HepG2 (cell line): ENCODE measurements around the gene DYDC2. TPM values are rescaled to one million over a fixed set of nuclear protein-coding genes. Genes with fewer than 3 reads are reported as not detected.
A peak's percentile ranks its signal among the peaks of the same experiment; 100 is the strongest.

Source experiments
- CCAR2 ChIP-seq: fragments of 200-400 bp; formaldehyde crosslinking; optimal IDR thresholded peaks from 2 replicates; pipeline ENCODE3; 2018; ENCODE audit warnings: low read depth, mild to moderate bottlenecking, low read length, moderate library complexity
- ERF ChIP-seq: IDR thresholded peaks from 2 replicates; pipeline ENCODE4 v1.6.1; 2018; ENCODE audit warnings: missing biosample characterization, missing genetic modification reagents
- HMG20A ChIP-seq: IDR thresholded peaks from 2 replicates; pipeline ENCODE4 v1.6.1; 2016; ENCODE audit warnings: borderline replicate concordance
- KDM3A ChIP-seq: IDR thresholded peaks from 2 replicates; pipeline ENCODE4 v1.6.1; 2018; ENCODE audit warnings: low read depth, missing compliant biosample characterization
- SP2 ChIP-seq: sonication (generic); formaldehyde crosslinking; IDR thresholded peaks from 2 replicates; pipeline ENCODE4 v1.5.1; 2020; ENCODE audit warnings: mild to moderate bottlenecking, missing genetic modification reagents
- TGIF2 ChIP-seq: IDR thresholded peaks from 2 replicates; pipeline ENCODE4 v1.6.1; 2016; ENCODE audit warnings: control low read depth, missing compliant biosample characterization
- YEATS4 ChIP-seq: sonication (generic); formaldehyde crosslinking; IDR thresholded peaks from 2 replicates; pipeline ENCODE4 v1.4.0; 2020; ENCODE audit warnings: missing genetic modification reagents, borderline replicate concordance
- ZFP82 ChIP-seq: sonication (generic); formaldehyde crosslinking; IDR thresholded peaks from 2 replicates; pipeline ENCODE4 v1.5.1; 2020; ENCODE audit warnings: mild to moderate bottlenecking, missing genetic modification reagents, borderline replicate concordance
- ZNF318 ChIP-seq: sonication (generic); formaldehyde crosslinking; IDR thresholded peaks from 2 replicates; pipeline ENCODE4 v1.4.0; 2020; ENCODE audit warnings: mild to moderate bottlenecking, missing genetic modification reagents
- ZNF329 ChIP-seq: sonication (generic); formaldehyde crosslinking; IDR thresholded peaks from 2 replicates; pipeline ENCODE4 v1.9.0; 2021; ENCODE audit warnings: low read depth, mild to moderate bottlenecking, missing genetic modification reagents
- ZNF577 ChIP-seq: sonication (generic); formaldehyde crosslinking; IDR thresholded peaks from 2 replicates; pipeline ENCODE4 v1.4.0; 2020; ENCODE audit warnings: mild to moderate bottlenecking, low read depth, missing genetic modification reagents, borderline replicate concordance
- ZNF674 ChIP-seq: sonication (generic); formaldehyde crosslinking; IDR thresholded peaks from 2 replicates; pipeline ENCODE4 v1.5.0; 2020; ENCODE audit warnings: low read depth, mild to moderate bottlenecking, missing genetic modification reagents
- polyA plus RNA-seq, 8 experiments: library from polyadenylated mRNA; depleted of rRNA in 3 of 8; stranded (reverse) in 7 of 8; unstranded in 1 of 8; fragments of >200 nt; fragmentation: Illumina TruSeq in 4 of 8; extraction: Trizol in 4 of 8; gene quantifications; 2 replicates each; pipeline versions ENCODE4 v1.2.1 to v1.2.3, GENCODE V29; 2011 to 2016; ENCODE audit warnings: low read depth in 4 of 8, missing spikeins in 1 of 8, mixed read lengths in 1 of 8; ENCODE audit not compliant: insufficient read depth in 1 of 8
- total RNA-seq, 5 experiments: library from RNA; depleted of rRNA; stranded (reverse); fragments of >200 nt; fragmentation: Illumina TruSeq; extraction: Trizol; gene quantifications; 2 replicates each; pipeline ENCODE4 v1.2.3, GENCODE V29; 2016; ENCODE audit warnings: low read depth in 1 of 5
- TF ChIP-seq, protein P1 (sequence below): sonication (generic); formaldehyde crosslinking; IDR thresholded peaks from 2 replicates; pipeline ENCODE4 v1.9.0; 2021; ENCODE audit warnings: missing genetic modification reagents, mild to moderate bottlenecking, borderline replicate concordance
- TF ChIP-seq, protein P2 (sequence below): sonication (generic); formaldehyde crosslinking; IDR thresholded peaks from 2 replicates; pipeline ENCODE4 v1.4.0; 2020; ENCODE audit warnings: missing genetic modification reagents
- TF ChIP-seq, protein P3 (sequence below): sonication (generic); formaldehyde crosslinking; IDR thresholded peaks from 2 replicates; pipeline ENCODE4 v1.4.0; 2020; ENCODE audit warnings: missing genetic modification reagents, borderline replicate concordance

The DYDC2 gene
- total and polyA plus RNA-seq, 2 of the 13 experiments (the other 11 are each of a cell fraction or from before 2014, with no cell fraction given) = 0.98 to 2.3 TPM

GRCh38 chr10:80411267-80411668 is 54.7 kb downstream of the DYDC2 start (continued):
- TF ChIP-seq ZNF318 (no peak), KDM3A (CRISPR knock-in tag) (no peak), YEATS4 (CRISPR knock-in tag) (0 out of 2 replicates have a peak, but pooled peaks have one; percentile 24), TGIF2 (CRISPR knock-in tag) (peak; percentile 75; the same call in 1 of the 2 replicates), SP2 (CRISPR knock-in tag) (no peak), ERF (CRISPR knock-in tag) (peak; percentile 56; the same call in 1 of the 2 replicates), HMG20A (CRISPR knock-in tag) (no peak; the same call in 1 of the 2 replicates), ZFP82 (no peak), CCAR2 (no peak), ZNF329 (CRISPR knock-in tag) (no peak), ZNF674 (CRISPR knock-in tag) (no peak), ZNF577 (CRISPR knock-in tag) (no peak)
- TF ChIP-seq, protein P1, sequence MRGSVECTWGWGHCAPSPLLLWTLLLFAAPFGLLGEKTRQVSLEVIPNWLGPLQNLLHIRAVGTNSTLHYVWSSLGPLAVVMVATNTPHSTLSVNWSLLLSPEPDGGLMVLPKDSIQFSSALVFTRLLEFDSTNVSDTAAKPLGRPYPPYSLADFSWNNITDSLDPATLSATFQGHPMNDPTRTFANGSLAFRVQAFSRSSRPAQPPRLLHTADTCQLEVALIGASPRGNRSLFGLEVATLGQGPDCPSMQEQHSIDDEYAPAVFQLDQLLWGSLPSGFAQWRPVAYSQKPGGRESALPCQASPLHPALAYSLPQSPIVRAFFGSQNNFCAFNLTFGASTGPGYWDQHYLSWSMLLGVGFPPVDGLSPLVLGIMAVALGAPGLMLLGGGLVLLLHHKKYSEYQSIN (CRISPR knock-in tag) = no peak
- TF ChIP-seq, protein P2, sequence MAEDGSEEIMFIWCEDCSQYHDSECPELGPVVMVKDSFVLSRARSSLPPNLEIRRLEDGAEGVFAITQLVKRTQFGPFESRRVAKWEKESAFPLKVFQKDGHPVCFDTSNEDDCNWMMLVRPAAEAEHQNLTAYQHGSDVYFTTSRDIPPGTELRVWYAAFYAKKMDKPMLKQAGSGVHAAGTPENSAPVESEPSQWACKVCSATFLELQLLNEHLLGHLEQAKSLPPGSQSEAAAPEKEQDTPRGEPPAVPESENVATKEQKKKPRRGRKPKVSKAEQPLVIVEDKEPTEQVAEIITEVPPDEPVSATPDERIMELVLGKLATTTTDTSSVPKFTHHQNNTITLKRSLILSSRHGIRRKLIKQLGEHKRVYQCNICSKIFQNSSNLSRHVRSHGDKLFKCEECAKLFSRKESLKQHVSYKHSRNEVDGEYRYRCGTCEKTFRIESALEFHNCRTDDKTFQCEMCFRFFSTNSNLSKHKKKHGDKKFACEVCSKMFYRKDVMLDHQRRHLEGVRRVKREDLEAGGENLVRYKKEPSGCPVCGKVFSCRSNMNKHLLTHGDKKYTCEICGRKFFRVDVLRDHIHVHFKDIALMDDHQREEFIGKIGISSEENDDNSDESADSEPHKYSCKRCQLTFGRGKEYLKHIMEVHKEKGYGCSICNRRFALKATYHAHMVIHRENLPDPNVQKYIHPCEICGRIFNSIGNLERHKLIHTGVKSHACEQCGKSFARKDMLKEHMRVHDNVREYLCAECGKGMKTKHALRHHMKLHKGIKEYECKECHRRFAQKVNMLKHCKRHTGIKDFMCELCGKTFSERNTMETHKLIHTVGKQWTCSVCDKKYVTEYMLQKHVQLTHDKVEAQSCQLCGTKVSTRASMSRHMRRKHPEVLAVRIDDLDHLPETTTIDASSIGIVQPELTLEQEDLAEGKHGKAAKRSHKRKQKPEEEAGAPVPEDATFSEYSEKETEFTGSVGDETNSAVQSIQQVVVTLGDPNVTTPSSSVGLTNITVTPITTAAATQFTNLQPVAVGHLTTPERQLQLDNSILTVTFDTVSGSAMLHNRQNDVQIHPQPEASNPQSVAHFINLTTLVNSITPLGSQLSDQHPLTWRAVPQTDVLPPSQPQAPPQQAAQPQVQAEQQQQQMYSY (CRISPR knock-in tag) = no peak
- TF ChIP-seq, protein P3, sequence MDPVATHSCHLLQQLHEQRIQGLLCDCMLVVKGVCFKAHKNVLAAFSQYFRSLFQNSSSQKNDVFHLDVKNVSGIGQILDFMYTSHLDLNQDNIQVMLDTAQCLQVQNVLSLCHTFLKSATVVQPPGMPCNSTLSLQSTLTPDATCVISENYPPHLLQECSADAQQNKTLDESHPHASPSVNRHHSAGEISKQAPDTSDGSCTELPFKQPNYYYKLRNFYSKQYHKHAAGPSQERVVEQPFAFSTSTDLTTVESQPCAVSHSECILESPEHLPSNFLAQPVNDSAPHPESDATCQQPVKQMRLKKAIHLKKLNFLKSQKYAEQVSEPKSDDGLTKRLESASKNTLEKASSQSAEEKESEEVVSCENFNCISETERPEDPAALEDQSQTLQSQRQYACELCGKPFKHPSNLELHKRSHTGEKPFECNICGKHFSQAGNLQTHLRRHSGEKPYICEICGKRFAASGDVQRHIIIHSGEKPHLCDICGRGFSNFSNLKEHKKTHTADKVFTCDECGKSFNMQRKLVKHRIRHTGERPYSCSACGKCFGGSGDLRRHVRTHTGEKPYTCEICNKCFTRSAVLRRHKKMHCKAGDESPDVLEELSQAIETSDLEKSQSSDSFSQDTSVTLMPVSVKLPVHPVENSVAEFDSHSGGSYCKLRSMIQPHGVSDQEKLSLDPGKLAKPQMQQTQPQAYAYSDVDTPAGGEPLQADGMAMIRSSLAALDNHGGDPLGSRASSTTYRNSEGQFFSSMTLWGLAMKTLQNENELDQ = no peak
